ENCODE data around the gene DAPK2. TPM values are rescaled to one million over a fixed set of nuclear protein-coding genes. Genes with fewer than 3 reads are reported as not detected.

The DAPK2 gene
- total RNA-seq, 2 donors from 2014 or later, result 0.76 to 8.1 TPM

DNA sequence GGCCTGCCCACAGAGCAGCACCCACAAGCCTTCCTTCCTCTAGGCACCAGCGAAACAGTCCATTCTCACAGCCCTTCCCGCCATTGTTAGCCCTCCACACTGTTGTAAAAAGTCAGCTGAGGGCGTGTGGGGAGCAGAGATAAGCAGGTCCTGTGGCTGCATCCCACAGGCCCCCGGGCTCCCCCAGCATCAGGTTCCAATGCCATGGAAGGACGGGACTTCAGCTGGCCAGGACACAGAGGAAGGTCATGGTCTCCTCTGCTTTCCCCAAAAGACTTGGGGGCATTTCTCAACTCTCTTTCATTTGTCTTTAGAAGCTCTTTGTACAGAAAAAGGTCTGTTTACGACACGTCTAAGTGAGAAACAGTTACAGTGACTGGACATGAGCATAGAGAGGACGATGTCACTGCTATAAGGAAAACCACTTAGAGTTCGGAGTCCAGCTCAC, 127.4 kb downstream of the DAPK2 start:
- Mint-ChIP-seq H3K4me1 (ENCODE audit: low read depth in 2 of 2) (peaks cover 18 to 22% of the 10 kb centered on the region in 2 donors), H3K27me3 (no peaks in the 10 kb centered on the region), H3K27ac (peak overlapping the region in 1 of 2 donors; percentile 28), H3K4me3 (no peak overlapping the region), H3K36me3 (no peaks in the 10 kb centered on the region), H3K9me3 (no peaks in the 10 kb centered on the region)
- ATAC-seq (no peak), DNase-seq (ENCODE audit: low spot score) (no peak)

- Mint-ChIP-seq H3K4me3 (no peak overlapping the region), H3K27ac (no peak overlapping the region), H3K9me3 (no peaks in the 10 kb centered on the region), H3K27me3 (no peaks in the 10 kb centered on the region), H3K4me1 (ENCODE audit: low read depth in 2 of 2) (peaks cover 18 to 22% of the 10 kb centered on the region in 2 donors), H3K36me3 (no peaks in the 10 kb centered on the region)
- DNase-seq (ENCODE audit: low spot score) (no peak), ATAC-seq (no peak)
Observed at GRCh38 chr15:63918317-63918672, 128.0 kb downstream of the DAPK2 start.

GRCh38 chr15:63917588-63918316, 128.5 kb downstream of the DAPK2 start:
- no peaks in the 10 kb centered on the region for H3K9me3 Mint-ChIP-seq
- H3K36me3 Mint-ChIP-seq, result no peaks in the 10 kb centered on the region
- ATAC-seq (no peak), DNase-seq (ENCODE audit: low spot score) (no peak)
- H3K4me1 Mint-ChIP-seq (ENCODE audit: low read depth in 2 of 2), result peaks cover 18 to 22% of the 10 kb centered on the region in 2 donors
- H3K27ac Mint-ChIP-seq, result no peak overlapping the region
- H3K4me3 Mint-ChIP-seq, result no peak overlapping the region
- no peaks in the 10 kb centered on the region for H3K27me3 Mint-ChIP-seq

DNA sequence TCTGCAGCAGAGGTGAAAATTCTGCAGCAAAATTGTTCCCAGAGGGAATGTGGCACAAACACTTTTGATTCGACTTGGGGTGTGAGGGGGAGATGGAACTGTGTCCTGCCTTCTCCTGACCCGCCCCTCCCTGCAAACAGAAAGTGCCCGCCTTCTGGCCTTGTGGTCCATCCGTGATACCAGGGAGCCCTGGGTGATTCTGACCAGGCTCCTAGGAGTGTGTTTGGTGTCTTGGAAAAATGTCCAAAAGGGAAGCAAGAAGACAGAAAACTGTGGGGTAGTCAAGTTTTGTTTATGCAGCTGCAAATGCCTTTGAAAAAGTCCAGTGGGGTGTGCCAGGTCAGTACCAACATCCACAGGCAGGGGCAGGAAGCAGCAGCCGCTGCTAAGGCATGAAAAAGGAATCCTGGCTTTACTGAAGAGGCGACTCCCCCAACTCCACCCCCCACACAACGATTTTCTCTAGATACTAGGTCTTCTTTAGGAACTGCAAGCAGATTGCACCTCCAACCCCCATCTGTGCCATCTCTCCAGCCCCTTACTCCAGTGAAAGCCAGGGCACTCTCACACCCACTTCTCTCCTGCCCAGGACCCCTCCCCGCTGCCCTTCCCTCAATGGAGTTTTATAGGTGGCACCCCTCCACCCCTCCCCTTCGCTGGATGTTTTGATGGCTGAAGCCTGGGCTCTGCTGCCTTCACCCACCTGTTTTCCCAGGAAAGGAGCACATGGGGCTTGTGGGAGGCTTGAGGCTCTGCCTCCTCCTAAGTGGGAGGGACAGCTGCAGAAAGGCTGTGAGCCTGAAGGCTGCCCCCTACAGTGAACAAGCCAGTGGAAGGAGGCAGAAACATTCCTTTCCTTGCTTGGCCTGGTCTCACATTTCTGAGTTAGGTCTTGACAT, 130.2 kb downstream of the DAPK2 start:
- H3K4me1 Mint-ChIP-seq (ENCODE audit: low read depth in 2 of 2), result peaks cover 18 to 20% of the 10 kb centered on the region in 2 donors

DNA sequence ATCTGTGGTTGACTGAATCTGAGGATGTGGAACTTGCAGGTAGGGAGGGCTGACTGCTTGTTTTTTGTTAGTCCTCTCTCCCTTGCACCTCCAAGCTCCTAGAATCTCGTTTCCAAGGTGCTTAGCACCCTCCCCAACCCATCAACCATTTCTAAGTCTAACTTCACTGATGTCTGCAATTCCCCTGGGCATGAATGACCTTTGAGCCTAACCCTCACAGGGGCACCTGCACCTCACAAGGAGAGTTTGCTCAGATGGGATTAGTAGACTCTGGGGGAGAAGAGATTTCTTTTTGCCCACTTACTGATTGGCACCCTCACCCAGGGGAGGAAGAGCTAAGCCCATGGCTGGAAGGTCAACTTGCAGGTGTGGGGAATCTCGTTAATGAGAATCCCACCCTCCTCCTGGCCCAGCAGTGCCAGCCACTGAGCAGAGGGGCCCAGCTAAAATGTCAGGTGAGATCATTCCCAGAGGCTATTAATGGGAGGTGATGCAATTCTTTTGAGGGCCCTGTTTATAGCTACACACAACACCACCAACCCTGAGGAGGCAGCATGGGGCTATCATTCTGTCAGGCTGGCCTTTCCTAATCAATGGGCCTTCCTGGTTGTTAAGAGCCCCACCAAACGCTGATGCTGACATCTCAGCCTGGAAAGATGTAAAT, 130.9 kb downstream of the DAPK2 start:
- Mint-ChIP-seq H3K27me3 (no peaks in the 10 kb centered on the region), H3K4me3 (no peak overlapping the region), H3K4me1 (ENCODE audit: low read depth in 2 of 2) (peaks cover 12% of the 10 kb centered on the region in 2 donors), H3K9me3 (no peaks in the 10 kb centered on the region), H3K36me3 (no peaks in the 10 kb centered on the region), H3K27ac (no peak overlapping the region)
- DNase-seq (ENCODE audit: low spot score), result no peak
- no peak for ATAC-seq

More for the DNA sequence above, 130.2 kb downstream of the DAPK2 start:
- H3K27ac Mint-ChIP-seq, result no peak overlapping the region
- H3K36me3 Mint-ChIP-seq, result no peaks in the 10 kb centered on the region
- H3K4me3 Mint-ChIP-seq, result no peak overlapping the region
- DNase-seq (ENCODE audit: low spot score) (no peak), ATAC-seq (no peak)
- H3K9me3 Mint-ChIP-seq, result no peaks in the 10 kb centered on the region
- no peaks in the 10 kb centered on the region for H3K27me3 Mint-ChIP-seq

DNA sequence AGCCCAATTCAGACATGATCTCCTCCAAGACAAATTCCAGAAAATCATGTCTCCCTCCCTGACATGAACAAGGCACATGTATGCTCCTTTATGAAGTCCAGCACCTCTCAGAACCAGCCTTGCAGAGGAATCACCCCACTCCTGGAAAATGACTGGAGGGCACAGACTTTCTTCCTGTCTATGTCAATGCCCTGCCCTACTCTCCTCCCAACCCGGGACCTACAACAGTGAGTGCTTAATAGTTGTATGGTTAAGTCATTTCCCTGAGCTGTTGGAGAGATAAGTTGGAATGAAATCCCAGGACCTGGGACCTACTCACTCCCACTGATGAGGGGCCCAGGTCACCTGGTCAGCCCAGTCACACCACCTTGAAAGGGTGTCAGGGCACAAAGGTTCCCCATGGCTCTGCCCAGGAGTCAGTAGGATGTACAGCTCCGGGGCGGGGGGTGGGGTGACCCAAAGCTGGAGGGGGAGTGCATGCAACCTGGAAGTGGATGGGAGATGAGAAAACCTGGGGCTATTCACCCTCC, 132.4 kb downstream of the DAPK2 start:
- no peaks in the 10 kb centered on the region for H3K9me3 Mint-ChIP-seq
- no peak overlapping the region for H3K4me3 Mint-ChIP-seq
- DNase-seq (ENCODE audit: low spot score) (no peak), ATAC-seq (no peak)
- no peak overlapping the region for H3K27ac Mint-ChIP-seq
- no peaks in the 10 kb centered on the region for H3K36me3 Mint-ChIP-seq
- H3K27me3 Mint-ChIP-seq, result no peaks in the 10 kb centered on the region
- H3K4me1 Mint-ChIP-seq (ENCODE audit: low read depth in 2 of 2), result peaks cover 7 to 8% of the 10 kb centered on the region in 2 donors

- ATAC-seq (no peak), DNase-seq (ENCODE audit: low spot score) (no peak)
- H3K4me3 Mint-ChIP-seq, result no peak overlapping the region
- H3K27ac Mint-ChIP-seq, result no peak overlapping the region
- H3K36me3 Mint-ChIP-seq, result no peaks in the 10 kb centered on the region
- H3K4me1 Mint-ChIP-seq (ENCODE audit: low read depth in 2 of 2), result peaks cover 6 to 7% of the 10 kb centered on the region in 2 donors
- no peaks in the 10 kb centered on the region for H3K27me3 Mint-ChIP-seq
- H3K9me3 Mint-ChIP-seq, result no peaks in the 10 kb centered on the region
Observed at GRCh38 chr15:63913336-63913735, 132.9 kb downstream of the DAPK2 start.

DNA sequence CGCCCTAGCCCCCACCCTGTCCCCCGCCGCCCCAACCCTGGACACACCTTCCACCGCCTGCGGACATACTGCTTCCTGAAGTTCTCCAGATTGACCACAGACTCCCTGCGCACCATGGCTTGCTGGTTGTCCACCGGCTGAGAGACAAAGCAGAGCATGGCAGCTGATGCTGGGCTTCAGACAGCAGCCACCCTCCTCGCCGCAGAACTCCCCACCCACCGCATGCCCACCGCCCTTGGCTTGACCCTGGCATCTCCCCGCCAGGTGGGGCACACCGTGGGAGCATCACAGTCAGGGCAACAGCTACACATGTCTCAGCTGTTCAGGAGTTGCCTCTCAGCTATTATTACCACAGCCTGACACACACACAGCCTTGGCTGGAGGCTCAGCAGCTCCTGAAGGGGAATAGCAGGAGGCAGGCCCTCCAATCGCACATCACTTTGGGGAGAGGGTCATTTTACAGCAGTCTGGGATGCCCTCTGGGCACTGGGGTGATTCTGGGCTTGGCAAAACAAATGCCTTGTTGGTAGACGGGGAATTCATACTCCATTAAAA, 134.1 kb downstream of the DAPK2 start:
- no peaks in the 10 kb centered on the region for H3K36me3 Mint-ChIP-seq
- no peaks in the 10 kb centered on the region for H3K27me3 Mint-ChIP-seq
- ATAC-seq (no peak), DNase-seq (ENCODE audit: low spot score) (no peak)
- no peak overlapping the region for H3K4me3 Mint-ChIP-seq
- H3K4me1 Mint-ChIP-seq (ENCODE audit: low read depth in 2 of 2), result peaks cover 6 to 7% of the 10 kb centered on the region in 2 donors
- H3K9me3 Mint-ChIP-seq, result no peaks in the 10 kb centered on the region
- no peak overlapping the region for H3K27ac Mint-ChIP-seq

GRCh38 chr15:63911160-63911559, 135.1 kb downstream of the DAPK2 start:
- H3K4me1 Mint-ChIP-seq (ENCODE audit: low read depth in 2 of 2), result peaks cover 16% of the 10 kb centered on the region in 2 donors
- H3K36me3 Mint-ChIP-seq, result no peaks in the 10 kb centered on the region
- H3K4me3 Mint-ChIP-seq, result no peak overlapping the region

GRCh38 chr15:63909819-63910437, 136.4 kb downstream of the DAPK2 start:
- Mint-ChIP-seq H3K4me3 (no peak overlapping the region), H3K36me3 (no peaks in the 10 kb centered on the region), H3K4me1 (ENCODE audit: low read depth in 2 of 2) (peaks cover 25 to 26% of the 10 kb centered on the region in 2 donors), H3K9me3 (no peaks in the 10 kb centered on the region), H3K27ac (no peak overlapping the region), H3K27me3 (no peaks in the 10 kb centered on the region)
- DNase-seq (ENCODE audit: low spot score), result no peak
- no peak for ATAC-seq

More at GRCh38 chr15:63911160-63911559, 135.1 kb downstream of the DAPK2 start:
- no peak for ATAC-seq
- DNase-seq (ENCODE audit: low spot score), result no peak
- Mint-ChIP-seq H3K27ac (no peak overlapping the region), H3K9me3 (no peaks in the 10 kb centered on the region), H3K27me3 (no peaks in the 10 kb centered on the region)

GRCh38 chr15:63908991-63909390, 137.3 kb downstream of the DAPK2 start:
- no peak overlapping the region for H3K4me3 Mint-ChIP-seq
- no peaks in the 10 kb centered on the region for H3K9me3 Mint-ChIP-seq
- ATAC-seq (no peak), DNase-seq (ENCODE audit: low spot score) (no peak)
- peaks cover 32 to 34% of the 10 kb centered on the region in 2 donors for H3K4me1 Mint-ChIP-seq (ENCODE audit: low read depth in 2 of 2)
- H3K27me3 Mint-ChIP-seq, result no peaks in the 10 kb centered on the region
- no peak overlapping the region for H3K27ac Mint-ChIP-seq
- H3K36me3 Mint-ChIP-seq, result no peaks in the 10 kb centered on the region

DNA sequence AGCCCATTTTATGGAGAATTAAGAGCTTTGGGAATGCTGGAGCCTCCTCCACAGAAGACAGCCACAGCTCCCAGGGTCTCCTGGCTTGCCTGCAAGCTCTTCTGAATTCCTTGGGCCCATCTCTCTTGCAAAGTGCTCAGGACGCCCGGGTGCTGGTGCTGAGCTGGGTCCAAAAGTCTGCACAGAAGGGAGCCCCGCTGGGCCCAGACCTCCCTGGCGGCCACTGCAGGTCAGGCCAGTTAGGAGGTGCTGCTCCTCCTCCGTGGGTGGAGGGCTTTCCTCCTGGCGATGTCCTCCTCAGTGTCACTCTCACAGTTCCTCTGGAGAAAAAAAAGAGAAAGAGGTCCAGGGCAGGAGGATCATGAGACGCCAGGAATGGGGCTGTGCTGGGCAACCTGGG, 138.0 kb downstream of the DAPK2 start:
- no peak overlapping the region for H3K27ac Mint-ChIP-seq
- DNase-seq (ENCODE audit: low spot score), result no peak
- no peaks in the 10 kb centered on the region for H3K36me3 Mint-ChIP-seq

GRCh38 chr15:63907521-63907920, 138.8 kb downstream of the DAPK2 start:
- Mint-ChIP-seq H3K9me3 (no peaks in the 10 kb centered on the region), H3K36me3 (no peaks in the 10 kb centered on the region), H3K4me3 (no peak overlapping the region), H3K27ac (peak overlapping the region; percentile 79 to 86), H3K4me1 (ENCODE audit: low read depth in 2 of 2) (peaks cover 32 to 35% of the 10 kb centered on the region in 2 donors), H3K27me3 (no peaks in the 10 kb centered on the region)
- DNase-seq (ENCODE audit: low spot score) (no peak), ATAC-seq (no peak)

More for the DNA sequence above, 138.0 kb downstream of the DAPK2 start:
- Mint-ChIP-seq H3K9me3 (no peaks in the 10 kb centered on the region), H3K4me1 (ENCODE audit: low read depth in 2 of 2) (peaks cover 32 to 35% of the 10 kb centered on the region in 2 donors), H3K27me3 (no peaks in the 10 kb centered on the region), H3K4me3 (no peak overlapping the region)
- no peak for ATAC-seq

Data from natural killer cell treated with Interleukin-12 subunit alpha and Interleukin-12 subunit beta and Interleukin-15 and Interleukin-18, amount 100 ng/mL, for 72 hours (primary cell).